KBM-7 (cell line): Measurements from ENCODE around the gene PATL2.
"Not testable (repeated sequence)": the region's sequence is repeated elsewhere in the genome, so short reads cannot be mapped to it uniquely, and the experiment has no call there.

Experiments
- DNase-seq: peaks from one replicate; pipeline ENCODE4 v3.0.0-alpha.2; 2015
- in situ Hi-C: fragments of 300-500 bp; cut with MboI; formaldehyde crosslinking; loops from 2 replicates; pipeline ENCODE4 v1.14.3; 2020; ENCODE audit warnings: low sequenced_read_pairs, low pct_unique_long_range_greater_than_20kb, mixed read lengths

PATL2 gene

DNA sequence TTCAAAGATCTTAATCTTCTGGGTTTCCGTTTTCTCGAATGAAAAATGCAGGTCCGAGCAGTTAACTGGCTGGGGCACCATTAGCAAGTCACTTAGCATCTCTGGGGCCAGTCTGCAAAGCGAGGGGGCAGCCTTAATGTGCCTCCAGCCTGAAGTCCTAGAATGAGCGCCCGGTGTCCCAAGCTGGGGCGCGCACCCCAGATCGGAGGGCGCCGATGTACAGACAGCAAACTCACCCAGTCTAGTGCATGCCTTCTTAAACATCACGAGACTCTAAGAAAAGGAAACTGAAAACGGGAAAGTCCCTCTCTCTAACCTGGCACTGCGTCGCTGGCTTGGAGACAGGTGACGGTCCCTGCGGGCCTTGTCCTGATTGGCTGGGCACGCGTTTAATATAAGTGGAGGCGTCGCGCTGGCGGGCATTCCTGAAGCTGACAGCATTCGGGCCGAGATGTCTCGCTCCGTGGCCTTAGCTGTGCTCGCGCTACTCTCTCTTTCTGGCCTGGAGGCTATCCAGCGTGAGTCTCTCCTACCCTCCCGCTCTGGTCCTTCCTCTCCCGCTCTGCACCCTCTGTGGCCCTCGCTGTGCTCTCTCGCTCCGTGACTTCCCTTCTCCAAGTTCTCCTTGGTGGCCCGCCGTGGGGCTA lies at the start of gene PATL2, which contains the start of gene B2M:
Gene PATL2, minus strand, starts transcription at position 228 of the 647 bp plus-strand sequence. CDS start 34,833 bp downstream, outside the sequence.
Gene B2M, plus strand, starts transcription at position 422 of the 647 bp plus-strand sequence. Its CDS starts 30 bp downstream, at position 452.
- peak; percentile 98 for DNase-seq
- in situ Hi-C loops: no loop called here

DNA sequence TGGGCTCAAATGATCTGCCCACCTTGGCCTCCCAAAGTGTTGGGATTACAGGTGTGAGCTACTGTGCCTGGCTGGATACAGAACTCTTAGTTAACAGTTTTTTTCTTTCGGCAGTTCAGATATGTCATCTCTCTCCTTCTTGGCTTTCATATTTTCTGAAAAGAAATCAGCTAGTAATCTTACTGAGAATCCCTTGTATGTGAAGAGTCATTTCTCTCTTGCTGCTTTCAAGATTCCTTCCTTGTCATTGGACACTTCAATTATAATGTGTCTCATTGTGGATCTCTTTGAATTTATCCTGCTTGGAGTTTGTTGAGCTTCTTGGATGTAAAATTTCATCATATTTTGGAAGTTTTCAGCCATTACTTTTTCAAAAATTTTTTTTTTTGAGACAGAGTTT lies 42.2 kb upstream of the PATL2 start:
- in situ Hi-C loops: no loop called here
- DNase-seq: no peak

DNA sequence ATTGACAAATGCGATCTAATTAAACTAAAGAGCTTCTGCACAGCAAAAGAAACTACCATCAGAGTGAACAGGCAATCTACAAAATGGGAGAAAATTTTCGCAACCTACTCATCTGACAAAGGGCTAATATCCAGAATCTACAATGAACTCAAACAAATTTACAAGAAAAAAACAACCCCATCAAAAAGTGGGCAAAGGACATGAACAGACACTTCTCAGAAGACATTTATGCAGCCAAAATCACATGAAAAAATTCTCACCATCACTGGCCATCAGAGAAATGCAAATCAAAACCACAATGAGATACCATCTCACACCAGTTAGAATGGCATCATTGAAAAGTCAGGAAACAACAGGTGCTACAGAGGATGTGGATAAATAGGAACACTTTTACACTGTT lies 32.3 kb upstream of the PATL2 start:
- not testable (repeated sequence) for DNase-seq
- in situ Hi-C loops: loop anchor here (25.0 kb wide), 1 partner anchor 156 kb away; no protein-coding TSS in a partner anchor

DNA sequence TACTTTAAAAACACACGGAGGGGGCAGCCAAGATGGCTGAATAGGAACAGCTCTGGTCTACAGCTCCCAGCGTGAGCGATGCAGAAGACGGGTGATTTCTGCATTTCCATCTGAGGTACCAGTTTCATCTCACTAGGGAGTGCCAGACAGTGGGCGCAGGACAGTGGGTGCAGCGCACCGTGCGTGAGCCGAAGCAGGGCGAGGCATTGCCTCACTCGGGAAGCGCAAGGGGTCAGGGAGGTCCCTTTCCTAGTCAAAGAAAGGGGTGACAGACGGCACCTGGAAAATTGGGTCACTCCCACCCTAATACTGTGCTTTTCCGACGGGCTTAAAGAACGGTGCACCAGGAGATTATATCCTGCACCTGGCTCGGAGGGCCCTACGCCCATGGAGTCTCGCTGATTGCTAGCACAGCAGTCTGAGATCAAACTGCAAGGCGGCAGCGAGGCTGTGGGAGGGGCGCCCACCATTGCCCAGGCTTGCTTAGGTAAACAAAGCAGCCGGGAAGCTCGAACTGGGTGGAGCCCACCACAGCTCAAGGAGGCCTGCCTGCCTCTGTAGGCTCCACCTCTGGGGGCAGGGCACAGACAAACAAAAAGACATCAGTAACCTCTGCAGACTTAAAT lies 28.2 kb upstream of the PATL2 start:
- DNase-seq: not testable (repeated sequence)
- in situ Hi-C loops: loop anchor here (25.0 kb wide), 1 partner anchor 152 kb away; no protein-coding TSS in a partner anchor

DNA sequence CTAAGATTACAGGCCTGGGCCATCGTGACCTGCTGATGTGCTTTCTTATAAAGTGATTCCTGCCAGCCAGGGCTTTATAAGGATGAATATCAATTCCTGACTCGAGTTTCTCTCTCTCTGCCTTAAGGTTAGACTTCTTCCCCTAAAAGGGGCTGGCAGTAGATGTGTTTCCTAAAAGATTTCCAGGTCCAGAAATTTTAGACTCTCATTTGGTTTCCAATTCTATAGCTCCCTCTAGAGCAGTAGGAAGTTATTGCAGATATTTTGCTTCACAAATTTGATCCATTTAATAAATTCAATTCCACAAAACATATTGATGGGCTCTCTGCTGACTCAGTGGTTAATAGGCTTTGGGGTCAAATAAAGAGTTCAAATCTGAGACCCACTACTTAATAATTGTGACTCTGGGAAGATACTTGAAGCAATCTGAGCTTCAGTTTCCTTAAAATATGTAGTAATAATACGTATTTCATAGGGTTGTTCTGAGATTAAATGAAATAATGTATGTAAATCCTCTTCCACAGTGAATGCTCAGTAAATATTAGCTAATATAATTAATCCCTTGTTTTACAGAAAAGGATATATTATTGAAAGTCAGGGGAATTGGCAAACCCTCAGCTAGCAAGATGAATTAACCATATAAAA lies 27.3 kb upstream of the PATL2 start:
- in situ Hi-C loops: loop anchor here (25.0 kb wide), 1 partner anchor 151 kb away; no protein-coding TSS in a partner anchor
- DNase-seq: peak; percentile 88

DNA sequence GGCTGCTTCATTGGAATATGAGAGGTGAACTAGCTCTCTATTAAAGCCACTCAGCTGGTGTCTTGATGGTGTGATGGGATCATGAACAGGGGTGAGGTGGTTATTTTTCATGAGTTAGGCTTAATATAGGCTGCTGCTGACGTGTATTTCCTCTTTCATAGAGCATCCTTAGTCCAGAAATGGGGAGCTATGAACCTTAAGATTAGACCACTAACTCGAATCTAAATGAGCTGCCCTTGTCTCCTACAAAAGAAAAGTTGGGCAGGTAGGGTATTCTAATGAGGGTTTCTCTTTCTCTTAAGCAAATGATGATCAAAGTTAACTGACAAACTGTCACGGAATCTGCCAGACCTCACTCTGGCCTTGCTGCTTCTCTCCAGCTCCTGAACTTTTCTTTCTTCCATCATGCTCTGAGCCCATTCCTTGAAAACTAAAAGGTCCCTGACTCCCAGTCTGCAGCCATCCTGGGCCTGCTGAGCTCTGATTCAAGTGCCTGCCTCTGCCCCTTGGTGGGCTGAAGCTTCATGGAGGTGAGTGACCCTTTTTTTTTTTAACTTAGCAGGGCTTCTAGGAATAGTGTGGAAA lies 25.1 kb upstream of the PATL2 start, which contains the start of gene TRIM69:
Gene TRIM69, plus strand, starts transcription at position 348 of the 585 bp plus-strand sequence. Its CDS starts 177 bp downstream, at position 525.
- in situ Hi-C loops: loop anchor here (25.0 kb wide), 1 partner anchor 149 kb away; no protein-coding TSS in a partner anchor
- no peak for DNase-seq

DNA sequence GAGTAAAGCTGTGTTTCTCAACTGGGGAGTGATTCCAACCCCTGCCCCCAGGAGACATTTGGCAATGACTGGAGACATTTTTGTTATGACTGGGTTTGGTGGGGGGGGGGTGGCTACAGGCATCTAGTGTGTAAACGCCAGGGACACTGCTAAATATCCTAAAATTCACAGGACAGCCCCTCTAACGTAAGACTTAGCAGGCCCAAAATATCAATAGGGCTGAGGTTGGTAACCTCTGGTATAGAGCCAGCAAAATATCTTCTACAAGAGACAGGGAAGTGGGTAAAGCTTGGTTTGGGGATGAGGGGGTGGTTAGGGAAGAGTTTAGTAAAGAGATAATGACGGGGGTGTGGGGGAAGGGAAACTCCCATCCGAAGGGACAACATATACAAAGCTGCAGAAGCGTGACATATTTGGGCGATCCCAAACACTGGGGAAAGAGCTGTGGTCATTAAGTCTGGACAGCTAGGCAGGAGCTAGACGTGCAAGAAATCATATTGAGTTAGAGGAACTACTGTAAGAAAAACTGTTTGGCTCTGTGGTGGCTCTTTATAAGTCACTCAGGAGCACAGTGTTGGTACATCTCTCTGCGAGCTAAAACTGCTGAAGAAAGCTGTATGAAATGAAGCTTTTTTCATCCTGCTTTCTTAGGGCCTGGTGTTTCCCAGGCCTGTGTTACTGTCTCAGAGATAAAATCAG lies 24.5 kb upstream of the PATL2 start:
- in situ Hi-C loops: loop anchor here (25.0 kb wide), 1 partner anchor 148 kb away; no protein-coding TSS in a partner anchor
- DNase-seq: peak; percentile 70

DNA sequence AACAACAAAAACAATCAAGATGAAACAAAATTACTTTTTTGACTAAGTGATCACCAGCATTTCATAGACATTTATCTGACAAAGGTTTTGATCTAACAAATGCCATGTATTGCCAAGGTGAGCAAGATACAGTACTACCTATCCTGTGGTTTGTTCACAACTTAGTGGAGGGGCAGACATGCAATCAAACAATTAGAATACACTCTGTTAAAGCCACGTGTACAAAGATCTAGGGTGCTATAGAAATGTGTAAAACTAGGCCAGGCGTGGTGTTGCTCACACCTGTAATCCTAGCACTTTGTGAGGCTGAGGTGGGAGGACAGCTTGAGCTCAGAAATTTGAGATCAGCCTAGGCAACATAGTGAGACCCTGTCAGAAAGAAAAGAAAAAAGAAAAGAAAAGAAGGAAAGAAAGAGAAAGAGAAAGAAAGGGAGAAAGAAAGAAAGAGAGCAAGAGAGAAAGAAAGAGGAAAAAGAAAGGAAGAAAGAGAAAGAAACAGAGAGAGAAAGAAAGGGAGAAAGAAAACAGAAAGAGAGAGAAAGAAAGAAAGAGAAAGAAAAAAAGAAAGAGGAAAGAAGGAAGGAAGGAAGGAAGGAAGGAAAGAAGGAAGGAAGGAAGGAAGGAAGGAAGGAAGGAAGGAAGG lies 23.8 kb upstream of the PATL2 start:
- DNase-seq: no peak
- in situ Hi-C loops: loop anchor here (25.0 kb wide), 1 partner anchor 148 kb away; no protein-coding TSS in a partner anchor

DNA sequence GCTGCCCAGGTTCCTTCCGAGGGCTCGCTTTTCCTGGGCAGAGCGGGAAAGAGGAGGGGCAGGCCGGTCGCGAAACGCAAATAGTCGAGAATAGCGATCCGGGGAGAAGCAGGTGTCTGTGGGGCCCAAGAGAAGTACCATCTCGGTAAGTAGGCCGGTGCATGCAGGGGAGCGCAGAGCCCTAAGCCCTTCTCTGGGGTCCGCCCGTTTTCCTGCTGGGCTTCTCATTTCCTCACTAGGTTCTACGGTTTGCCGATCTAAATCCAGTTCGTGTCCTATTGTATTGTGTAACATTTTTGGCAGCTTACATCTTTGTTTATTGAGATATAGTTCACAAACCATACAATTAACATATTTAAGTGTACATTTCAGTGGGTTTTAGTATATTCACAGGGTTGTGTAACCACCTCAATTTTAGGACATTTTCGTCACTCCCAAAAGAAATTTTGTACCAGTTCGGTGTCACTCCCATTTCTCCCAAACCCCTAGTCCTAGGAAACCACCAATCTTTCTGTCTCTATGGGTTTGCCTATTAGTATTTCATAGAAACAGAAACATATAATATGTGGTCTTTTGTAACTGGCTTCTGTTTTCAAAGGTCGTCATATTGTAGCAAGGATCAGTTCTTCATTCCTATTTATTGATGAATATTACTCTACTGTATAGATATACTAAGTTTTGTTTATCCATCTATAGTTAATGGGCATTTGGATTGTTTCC lies 18.4 kb upstream of the PATL2 start:
- no peak for DNase-seq
- in situ Hi-C loops: loop anchor here (25.0 kb wide), 1 partner anchor 142 kb away; no protein-coding TSS in a partner anchor

DNA sequence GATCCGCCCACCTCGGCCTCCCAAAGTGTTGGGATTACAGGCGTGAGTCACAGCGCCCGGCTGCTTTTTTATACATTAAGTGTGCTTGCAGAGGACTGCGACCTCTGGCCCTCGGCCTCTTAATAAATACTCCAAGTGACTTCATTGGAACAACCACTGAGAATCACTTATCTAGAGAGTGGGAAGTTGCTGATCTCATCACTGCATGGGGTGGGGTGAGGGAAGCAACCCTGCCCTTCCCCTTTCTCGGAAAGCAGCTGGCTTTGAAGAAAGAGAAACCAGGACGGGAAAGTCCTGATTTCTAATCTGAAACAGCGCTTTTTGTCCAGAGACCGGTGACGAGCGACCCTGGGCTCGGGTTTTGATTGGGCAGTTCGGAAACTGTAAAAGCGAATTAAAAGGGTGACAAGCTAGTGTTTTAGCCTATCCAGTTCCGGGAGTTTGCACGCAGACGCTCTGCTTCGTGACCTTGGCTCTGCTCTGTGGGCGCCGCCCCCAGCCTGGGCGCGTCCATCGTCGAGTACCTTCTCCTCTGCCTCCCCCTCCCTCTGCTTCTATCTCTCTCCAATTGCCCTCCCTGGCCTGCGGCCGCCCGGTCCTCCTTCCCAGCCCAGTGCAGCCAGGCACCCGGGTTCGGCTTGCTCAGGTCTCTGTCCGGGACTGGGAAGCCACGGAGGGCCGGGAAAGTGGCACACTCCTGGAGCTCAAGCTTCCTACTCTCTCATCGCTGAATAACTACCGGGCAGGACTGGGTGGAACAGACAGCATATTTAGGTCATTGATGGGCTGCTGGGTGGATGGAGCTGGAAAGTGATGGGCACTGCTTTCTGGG lies 17.7 kb upstream of the PATL2 start:
- in situ Hi-C loops: loop anchor here (25.0 kb wide), 1 partner anchor 141 kb away; no protein-coding TSS in a partner anchor
- peak; percentile 99 for DNase-seq

DNA sequence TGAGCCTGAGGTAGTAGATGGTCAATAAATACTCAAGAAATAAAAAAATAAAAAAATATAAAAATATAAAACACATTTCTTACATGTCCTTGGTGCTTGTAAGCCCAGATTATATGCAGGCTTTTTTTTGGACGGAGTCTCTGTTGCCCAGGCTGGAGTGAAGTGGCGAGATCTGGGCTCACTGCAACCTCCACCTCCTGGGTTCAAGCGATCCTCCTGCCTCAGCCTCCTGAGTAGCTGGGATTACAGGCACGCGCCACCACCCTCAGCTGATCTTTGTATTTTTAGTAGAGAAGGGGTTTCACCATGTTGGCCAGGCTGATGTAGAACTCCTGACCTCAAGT lies 17.1 kb upstream of the PATL2 start:
- in situ Hi-C loops: loop anchor here (25.0 kb wide), 1 partner anchor 141 kb away; no protein-coding TSS in a partner anchor

DNA sequence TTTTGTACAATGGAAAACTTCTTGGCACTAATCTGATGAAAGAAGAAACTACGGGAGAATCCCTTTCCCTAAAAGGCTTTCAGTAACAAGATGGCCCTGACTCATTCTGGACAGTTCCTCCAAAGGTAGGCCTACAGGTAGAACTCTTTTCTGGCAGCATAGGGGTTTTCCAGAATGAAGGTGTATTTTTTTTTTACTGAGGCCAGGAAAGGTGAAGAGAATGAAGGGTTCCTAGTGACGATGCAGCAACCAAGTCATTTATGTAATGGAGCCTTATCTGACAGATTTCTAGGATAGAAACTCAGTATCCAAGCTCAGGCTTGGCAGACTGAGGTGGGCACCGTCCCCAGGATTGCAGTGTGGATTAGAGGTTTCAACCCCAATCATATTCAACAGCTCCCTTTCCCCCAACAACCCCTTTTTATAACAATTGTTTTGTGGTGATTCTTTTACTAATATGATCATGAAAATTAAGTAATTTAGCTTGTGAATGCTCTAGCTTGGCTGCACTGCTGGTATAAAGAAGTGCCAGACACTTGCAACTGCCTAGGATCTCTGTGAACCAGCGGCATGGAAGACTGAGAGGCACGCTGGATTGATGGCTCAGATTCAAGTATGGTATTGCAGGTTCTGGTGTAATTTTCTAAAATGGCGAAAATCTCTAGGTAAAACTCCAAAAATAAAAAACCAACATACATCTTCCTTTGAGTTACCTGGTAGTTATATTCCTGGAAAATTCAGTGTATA lies 16.5 kb upstream of the PATL2 start:
- no peak for DNase-seq

More for the DNA sequence above, 17.1 kb upstream of the PATL2 start:
- DNase-seq: not testable (repeated sequence)

DNA sequence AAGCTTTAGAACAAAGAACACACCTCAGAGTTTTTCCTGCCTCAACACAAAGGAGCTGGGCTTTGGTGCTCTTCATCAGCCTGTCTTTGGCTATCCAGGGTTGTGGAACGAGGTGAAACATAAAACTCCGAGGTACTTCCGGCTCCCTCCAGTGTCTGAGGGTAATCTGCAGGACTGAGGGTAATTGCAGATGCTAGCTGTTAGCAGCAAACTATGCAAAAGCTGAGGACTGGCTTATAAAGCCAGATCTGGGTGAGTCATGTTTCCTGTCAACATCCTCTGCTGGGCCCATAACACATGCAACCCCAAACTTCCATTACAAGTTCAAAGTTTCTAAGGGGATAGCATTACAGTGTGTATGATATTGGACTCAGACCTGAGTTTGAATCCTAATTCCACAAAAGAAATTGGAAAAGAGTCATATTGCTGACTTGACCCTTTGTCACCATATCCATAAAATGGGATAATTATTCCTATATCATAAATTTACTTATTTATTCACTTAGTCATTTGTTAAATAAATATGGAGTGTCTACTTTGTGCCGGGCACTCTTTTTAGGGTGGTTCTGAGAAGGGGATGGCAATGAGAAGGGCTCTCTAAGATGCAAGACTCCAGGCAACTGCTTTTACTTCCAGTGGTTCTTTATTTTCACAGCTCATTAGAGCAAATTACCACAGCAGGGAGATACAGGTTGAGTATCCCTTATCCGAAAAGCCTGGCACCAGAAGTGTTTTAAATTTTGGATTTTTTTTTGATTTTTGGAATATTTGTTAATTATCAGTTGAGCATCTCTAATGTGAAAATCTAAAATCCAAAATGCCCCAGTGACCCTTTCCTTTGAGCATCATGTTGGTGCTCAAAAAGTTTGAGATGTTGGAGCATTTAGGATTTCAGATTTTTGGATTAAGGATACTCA lies 15.7 kb upstream of the PATL2 start:
- peak; percentile 92 for DNase-seq
- in situ Hi-C loops: loop anchor here (25.0 kb wide), 1 partner anchor 140 kb away; no protein-coding TSS in a partner anchor

More for the DNA sequence above, 16.5 kb upstream of the PATL2 start:
- in situ Hi-C loops: loop anchor here (25.0 kb wide), 1 partner anchor 140 kb away; no protein-coding TSS in a partner anchor

DNA sequence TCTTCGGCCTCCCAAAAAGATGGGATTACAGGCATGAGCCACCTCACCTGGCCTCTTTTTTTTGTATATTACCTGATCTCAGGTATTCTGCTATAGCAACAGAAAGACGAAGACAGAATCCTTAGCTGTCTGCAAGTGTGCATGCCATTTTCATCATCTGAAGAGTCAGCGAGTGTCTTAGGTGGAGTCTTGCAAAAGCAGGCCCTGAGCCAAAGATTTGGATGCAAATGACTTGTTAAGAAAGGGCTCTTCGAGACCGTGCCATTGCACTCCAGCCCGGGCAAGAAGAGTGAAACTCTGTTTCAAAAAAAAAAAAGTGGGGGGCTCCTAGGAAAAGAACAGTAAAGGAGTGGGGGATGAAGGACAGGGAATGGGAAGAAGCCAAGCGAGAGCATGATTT lies 15.0 kb upstream of the PATL2 start:
- no peak for DNase-seq

DNA sequence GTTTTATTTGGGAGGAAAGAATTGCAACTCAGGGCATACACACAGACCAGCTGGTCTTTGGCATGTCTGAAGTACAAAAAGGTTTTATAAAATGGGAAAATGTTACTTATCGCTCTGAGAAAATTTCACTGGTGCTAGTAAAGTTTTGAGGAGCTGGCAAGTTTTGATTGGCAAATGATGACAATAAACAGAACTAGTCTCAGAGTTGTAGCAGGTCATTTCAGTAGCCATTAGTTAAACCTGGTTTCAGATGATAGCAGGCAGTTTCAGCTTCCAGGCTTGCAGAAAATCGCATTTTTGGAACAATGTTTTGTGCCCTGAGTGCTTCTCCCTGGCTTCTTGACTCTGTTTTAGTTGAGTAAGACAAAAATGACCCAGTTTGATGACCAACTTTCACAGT lies 10.9 kb upstream of the PATL2 start:
- in situ Hi-C loops: no loop called here
- DNase-seq: no peak

More for the DNA sequence above, 15.0 kb upstream of the PATL2 start:
- in situ Hi-C loops: loop anchor here (25.0 kb wide), 1 partner anchor 139 kb away; no protein-coding TSS in a partner anchor
